Esophagus mucosa (tissue), 1 donor: Measurements from ENCODE around the gene TMEM134. TPM values are rescaled to one million over a fixed set of nuclear protein-coding genes. Genes with fewer than 3 reads are reported as not detected.

Experiments
- ATAC-seq: fragments of 200-7000 bp; cut with Tn5 transposase; one replicate; pipeline ENCODE4 v1.9.1; 2020
- total RNA-seq: library from RNA; stranded (reverse); gene quantifications from one replicate; pipeline ENCODE4 v1.2.4, GENCODE V29; 2023
- donor health status: DM: yes; HTN: yes; CAD: no.

Gene TMEM134
- total RNA-seq, 1 donor from 2014 or later: 135 TPM

- no peak for ATAC-seq
These were observed 32.0 kb upstream of the TMEM134 start for GRCh38 chr11:67500831-67501715.

- no peak for ATAC-seq
These were observed 31.4 kb upstream of the TMEM134 start for GRCh38 chr11:67500484-67500821.

- ATAC-seq: no peak
These were observed 30.9 kb upstream of the TMEM134 start for GRCh38 chr11:67499808-67500483.

GRCh38 chr11:67498544-67498972 lies 29.5 kb upstream of the TMEM134 start:
- ATAC-seq: no peak

GRCh38 chr11:67497656-67498291 lies 28.7 kb upstream of the TMEM134 start:
- no peak for ATAC-seq

GRCh38 chr11:67496113-67496512 lies 27.1 kb upstream of the TMEM134 start:
- no peak for ATAC-seq

GRCh38 chr11:67495234-67496005 lies 26.4 kb upstream of the TMEM134 start:
- no peak for ATAC-seq

- no peak for ATAC-seq
These were observed 25.6 kb upstream of the TMEM134 start for GRCh38 chr11:67494371-67495233.

GRCh38 chr11:67493548-67494370 lies 24.7 kb upstream of the TMEM134 start:
- ATAC-seq: no peak

- ATAC-seq: no peak
These were observed 23.9 kb upstream of the TMEM134 start for GRCh38 chr11:67492801-67493547.

GRCh38 chr11:67492069-67492727 lies 23.1 kb upstream of the TMEM134 start:
- ATAC-seq: no peak

- no peak for ATAC-seq
These were observed 22.4 kb upstream of the TMEM134 start for GRCh38 chr11:67491276-67492068.

GRCh38 chr11:67490727-67491065 lies 21.6 kb upstream of the TMEM134 start:
- ATAC-seq: no peak

GRCh38 chr11:67489885-67490726 lies 21.1 kb upstream of the TMEM134 start:
- ATAC-seq: no peak

GRCh38 chr11:67489203-67489884 lies 20.3 kb upstream of the TMEM134 start:
- ATAC-seq: no peak

GRCh38 chr11:67486481-67487195 lies 17.6 kb upstream of the TMEM134 start:
- no peak for ATAC-seq
